Measurements from ENCODE around the gene CDH2.
A peak's percentile ranks its signal among the peaks of the same experiment; 100 is the strongest.

The CDH2 gene

GRCh38 chr18:28116461-28116860 lies 60.5 kb downstream of the CDH2 start:
- no peak for ATAC-seq
- TF ChIP-seq ZNF70 (CRISPR knock-in tag; IDR thresholded peaks at IDR 0.05) (no peak), ZNF8 (CRISPR knock-in tag; IDR thresholded peaks at IDR 0.05) (no peak), TSHZ2 (CRISPR knock-in tag; IDR thresholded peaks at IDR 0.05) (no peak), CSRNP3 (CRISPR knock-in tag; IDR thresholded peaks at IDR 0.05) (no peak), ZFP3 (CRISPR knock-in tag; IDR thresholded peaks at IDR 0.05) (no peak), ZC3H10 (CRISPR knock-in tag; IDR thresholded peaks at IDR 0.05) (no peak), RARB (CRISPR knock-in tag; IDR thresholded peaks at IDR 0.05) (no peak), CREB5 (CRISPR knock-in tag; IDR thresholded peaks at IDR 0.05; ENCODE audit: low read depth) (no peak), PPARA (CRISPR knock-in tag; IDR thresholded peaks at IDR 0.05; ENCODE audit: borderline replicate concordance) (no peak), SNAI2 (CRISPR knock-in tag; IDR thresholded peaks at IDR 0.05) (no peak), ESRRG (CRISPR knock-in tag; IDR thresholded peaks at IDR 0.05) (no peak), TCF4 (CRISPR knock-in tag; IDR thresholded peaks at IDR 0.05; ENCODE audit: borderline replicate concordance) (no peak), ZNF565 (CRISPR knock-in tag; conservative IDR thresholded peaks at IDR 0.05; ENCODE audit: low read depth) (no peak), ZFP30 (CRISPR knock-in tag; IDR thresholded peaks at IDR 0.05) (no peak)

- TF ChIP-seq CSRNP3 (CRISPR knock-in tag; IDR thresholded peaks at IDR 0.05) = no peak
- no peak for TF ChIP-seq PPARA (CRISPR knock-in tag; IDR thresholded peaks at IDR 0.05; ENCODE audit: borderline replicate concordance)
- TF ChIP-seq ZC3H10 (CRISPR knock-in tag; IDR thresholded peaks at IDR 0.05) = 0 out of 2 replicates have a peak, but pooled peaks have one; percentile 49
- TF ChIP-seq ZFP3 (CRISPR knock-in tag; IDR thresholded peaks at IDR 0.05) = peak; percentile 65; the same call in 1 of the 2 replicates
- no peak for TF ChIP-seq TSHZ2 (CRISPR knock-in tag; IDR thresholded peaks at IDR 0.05)
- TF ChIP-seq ZFP30 (CRISPR knock-in tag; IDR thresholded peaks at IDR 0.05) = no peak
- no peak for TF ChIP-seq OSR1 (CRISPR knock-in tag; IDR thresholded peaks at IDR 0.05)
- no peak for TF ChIP-seq BACH2 (CRISPR knock-in tag; IDR thresholded peaks at IDR 0.05; ENCODE audit: borderline replicate concordance)
- no peak for TF ChIP-seq CREB5 (CRISPR knock-in tag; IDR thresholded peaks at IDR 0.05; ENCODE audit: low read depth)
- TF ChIP-seq CSDC2 (CRISPR knock-in tag; IDR thresholded peaks at IDR 0.05) = peak; percentile 51; the same call in 1 of the 2 replicates
- TF ChIP-seq TOX (CRISPR knock-in tag; IDR thresholded peaks at IDR 0.05; ENCODE audit: borderline replicate concordance) = no peak
- no peak for TF ChIP-seq ARNTL (CRISPR knock-in tag; IDR thresholded peaks at IDR 0.05; ENCODE audit: borderline replicate concordance, low read depth)
- no peak for TF ChIP-seq SNAI2 (CRISPR knock-in tag; IDR thresholded peaks at IDR 0.05)
- TF ChIP-seq ZNF565 (CRISPR knock-in tag; conservative IDR thresholded peaks at IDR 0.05; ENCODE audit: low read depth) = no peak
- peak; percentile 28; the same call in 1 of the 2 replicates for TF ChIP-seq ISL1 (CRISPR knock-in tag; IDR thresholded peaks at IDR 0.05)
- TF ChIP-seq POU6F1 (CRISPR knock-in tag; IDR thresholded peaks at IDR 0.05; ENCODE audit: borderline replicate concordance, low read depth) = no peak
- TF ChIP-seq ZNF8 (CRISPR knock-in tag; IDR thresholded peaks at IDR 0.05) = no peak
- no peak; the same call in 1 of the 2 replicates for TF ChIP-seq PATZ1 (CRISPR knock-in tag; IDR thresholded peaks at IDR 0.05; ENCODE audit: borderline replicate concordance)
- no peak for TF ChIP-seq TCF4 (CRISPR knock-in tag; IDR thresholded peaks at IDR 0.05; ENCODE audit: borderline replicate concordance)
- TF ChIP-seq GLIS3 (CRISPR knock-in tag; IDR thresholded peaks at IDR 0.05) = 0 out of 2 replicates have a peak, but pooled peaks have one; percentile 6
- no peak for TF ChIP-seq ESRRG (CRISPR knock-in tag; IDR thresholded peaks at IDR 0.05)
- TF ChIP-seq RARB (CRISPR knock-in tag; IDR thresholded peaks at IDR 0.05) = no peak
- TF ChIP-seq ZNF70 (CRISPR knock-in tag; IDR thresholded peaks at IDR 0.05) = no peak
- peak; percentile 74 for ATAC-seq
These were observed 61.8 kb downstream of the CDH2 start for GRCh38 chr18:28115149-28115550.
